Measurements from ENCODE around the gene OR6B2. TPM values are rescaled to one million over a fixed set of nuclear protein-coding genes. Genes with fewer than 3 reads are reported as not detected.

Gene OR6B2
- total and polyA plus RNA-seq, 9 donors = not detected

DNA sequence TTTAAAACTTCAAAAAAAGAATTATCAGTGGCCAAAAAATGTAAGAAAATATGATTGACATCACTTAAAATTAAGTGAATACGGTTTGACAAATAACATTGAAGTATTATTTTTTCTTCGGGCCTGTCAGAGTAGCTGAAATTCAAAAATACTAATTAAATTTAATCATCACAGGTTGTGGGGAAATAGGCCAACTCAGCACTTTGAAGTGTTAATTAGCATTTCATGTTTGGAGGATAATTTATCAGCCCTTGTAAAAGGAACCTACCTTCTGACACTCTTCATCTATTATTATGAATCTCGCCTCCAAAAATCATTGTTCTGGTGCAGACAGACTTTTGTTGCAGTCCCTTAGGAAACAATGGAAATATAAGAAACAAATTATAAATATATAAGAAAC, 40.7 kb upstream of the OR6B2 start:
- Histone ChIP-seq H3K27me3 (no peaks in the 10 kb centered on the region), H3K36me3 (no peaks in the 10 kb centered on the region), H3K9me3 (no peaks in the 10 kb centered on the region), H3K27ac (no peak overlapping the region), H3K4me3 (no peak overlapping the region), H3K4me1 (ENCODE audit: insufficient read depth) (no peaks in the 10 kb centered on the region)
- 86 to 87% (median 86%) methylated on average over 3 of the region's 3 CpGs for WGBS, 3 donors
- intact Hi-C loops (cut with DNase I) = no loop called here
- TF ChIP-seq, protein P1, sequence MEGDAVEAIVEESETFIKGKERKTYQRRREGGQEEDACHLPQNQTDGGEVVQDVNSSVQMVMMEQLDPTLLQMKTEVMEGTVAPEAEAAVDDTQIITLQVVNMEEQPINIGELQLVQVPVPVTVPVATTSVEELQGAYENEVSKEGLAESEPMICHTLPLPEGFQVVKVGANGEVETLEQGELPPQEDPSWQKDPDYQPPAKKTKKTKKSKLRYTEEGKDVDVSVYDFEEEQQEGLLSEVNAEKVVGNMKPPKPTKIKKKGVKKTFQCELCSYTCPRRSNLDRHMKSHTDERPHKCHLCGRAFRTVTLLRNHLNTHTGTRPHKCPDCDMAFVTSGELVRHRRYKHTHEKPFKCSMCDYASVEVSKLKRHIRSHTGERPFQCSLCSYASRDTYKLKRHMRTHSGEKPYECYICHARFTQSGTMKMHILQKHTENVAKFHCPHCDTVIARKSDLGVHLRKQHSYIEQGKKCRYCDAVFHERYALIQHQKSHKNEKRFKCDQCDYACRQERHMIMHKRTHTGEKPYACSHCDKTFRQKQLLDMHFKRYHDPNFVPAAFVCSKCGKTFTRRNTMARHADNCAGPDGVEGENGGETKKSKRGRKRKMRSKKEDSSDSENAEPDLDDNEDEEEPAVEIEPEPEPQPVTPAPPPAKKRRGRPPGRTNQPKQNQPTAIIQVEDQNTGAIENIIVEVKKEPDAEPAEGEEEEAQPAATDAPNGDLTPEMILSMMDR (IDR thresholded peaks at IDR 0.05) = no peak
- TF ChIP-seq POLR2A (IDR thresholded peaks at IDR 0.05) (no peak), EP300 (IDR thresholded peaks at IDR 0.05) (no peak)
- no peak for DNase-seq

DNA sequence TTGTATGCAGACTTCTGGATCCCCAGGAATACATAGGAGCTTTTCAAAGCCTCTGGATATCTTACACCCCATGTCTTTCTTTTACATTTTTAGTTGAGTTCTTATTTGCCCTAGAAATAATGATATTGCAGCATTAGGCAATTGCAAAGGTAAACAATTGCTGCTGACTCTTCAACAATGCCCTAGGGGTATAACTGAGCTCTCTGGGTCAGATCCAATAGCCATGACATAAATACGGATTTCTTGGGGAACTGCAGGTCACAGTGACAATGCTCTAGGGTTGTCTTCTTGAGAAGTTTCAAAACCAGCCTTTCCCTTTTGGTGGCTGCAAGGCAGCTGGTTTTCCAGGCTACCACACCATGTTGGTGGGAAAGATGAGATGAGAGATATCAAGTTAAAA, 39.6 kb upstream of the OR6B2 start:
- no peak overlapping the region for H3K27ac ChIP-seq
- intact Hi-C loops (cut with DNase I) = no loop called here
- H3K4me3 ChIP-seq = no peak overlapping the region
- no peaks in the 10 kb centered on the region for H3K36me3 ChIP-seq
- DNase-seq = no peak
- no peaks in the 10 kb centered on the region for H3K4me1 ChIP-seq (ENCODE audit: insufficient read depth)
- no peaks in the 10 kb centered on the region for H3K27me3 ChIP-seq
- 56 to 95% (median 72%) methylated on average over 1 of the region's 1 CpG for WGBS, 3 donors
- no peaks in the 10 kb centered on the region for H3K9me3 ChIP-seq
- TF ChIP-seq POLR2A (IDR thresholded peaks at IDR 0.05) (no peak), EP300 (IDR thresholded peaks at IDR 0.05) (no peak)
- TF ChIP-seq, protein P1 (IDR thresholded peaks at IDR 0.05) = no peak

DNA sequence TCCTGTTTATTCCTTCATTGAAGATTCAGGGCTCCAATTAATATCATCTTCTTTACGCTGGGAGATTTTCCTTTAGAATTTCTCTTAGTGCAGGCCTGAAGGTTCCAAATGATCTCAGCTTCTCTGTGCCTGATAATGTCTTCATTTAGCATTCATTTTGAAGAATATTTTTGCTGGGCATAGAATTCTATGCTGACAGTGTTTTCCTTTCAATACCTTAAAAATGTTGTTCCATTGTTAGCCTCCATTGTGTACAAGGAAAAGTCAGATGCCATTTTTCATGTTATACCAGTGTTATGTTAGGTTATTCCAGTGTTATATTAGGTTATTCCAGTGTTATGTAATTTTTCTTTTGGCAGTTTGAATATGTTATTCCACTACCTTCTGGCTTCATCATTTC, 38.0 kb upstream of the OR6B2 start:
- intact Hi-C loops (cut with DNase I) = no loop called here
- 90 to 96% (median 94%) methylated on average over 1 of the region's 1 CpG for WGBS, 3 donors
- no peaks in the 10 kb centered on the region for H3K9me3 ChIP-seq

DNA sequence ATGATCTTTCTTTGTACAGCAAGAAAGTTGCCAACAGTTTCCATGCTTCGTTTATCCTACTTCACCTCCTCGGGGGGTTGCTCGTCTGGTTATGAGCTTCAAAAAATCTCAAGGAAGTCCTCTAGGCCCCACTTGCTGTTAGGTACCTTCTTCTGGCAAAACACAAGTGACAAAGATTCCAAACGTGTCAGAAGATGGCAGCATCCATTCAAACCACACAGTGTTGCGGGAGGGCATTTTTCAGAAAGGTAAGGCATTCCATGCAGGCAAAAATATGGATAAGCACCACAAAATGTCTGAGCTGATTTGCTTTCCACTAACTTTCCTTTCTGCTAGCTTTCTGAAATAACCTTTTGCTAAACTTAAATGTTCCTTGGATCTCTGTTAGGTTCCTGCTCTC, 36.3 kb upstream of the OR6B2 start:
- DNase-seq = no peak
- intact Hi-C loops (cut with DNase I) = no loop called here
- Histone ChIP-seq H3K36me3 (no peaks in the 10 kb centered on the region), H3K4me3 (no peak overlapping the region), H3K27ac (no peak overlapping the region), H3K4me1 (ENCODE audit: insufficient read depth) (no peaks in the 10 kb centered on the region), H3K9me3 (no peaks in the 10 kb centered on the region), H3K27me3 (no peaks in the 10 kb centered on the region)
- no peak for TF ChIP-seq POLR2A (IDR thresholded peaks at IDR 0.05)
- 66 to 72% (median 71%) methylated on average over 5 of the region's 5 CpGs for WGBS, 3 donors

More for the DNA sequence above, 38.0 kb upstream of the OR6B2 start:
- Histone ChIP-seq H3K36me3 (no peaks in the 10 kb centered on the region), H3K27ac (no peak overlapping the region), H3K4me3 (no peak overlapping the region), H3K27me3 (no peaks in the 10 kb centered on the region), H3K4me1 (ENCODE audit: insufficient read depth) (no peaks in the 10 kb centered on the region)
- DNase-seq = no peak
- TF ChIP-seq, protein P1 (IDR thresholded peaks at IDR 0.05) = no peak
- no peak for TF ChIP-seq POLR2A (IDR thresholded peaks at IDR 0.05)
- TF ChIP-seq EP300 (IDR thresholded peaks at IDR 0.05) = no peak

DNA sequence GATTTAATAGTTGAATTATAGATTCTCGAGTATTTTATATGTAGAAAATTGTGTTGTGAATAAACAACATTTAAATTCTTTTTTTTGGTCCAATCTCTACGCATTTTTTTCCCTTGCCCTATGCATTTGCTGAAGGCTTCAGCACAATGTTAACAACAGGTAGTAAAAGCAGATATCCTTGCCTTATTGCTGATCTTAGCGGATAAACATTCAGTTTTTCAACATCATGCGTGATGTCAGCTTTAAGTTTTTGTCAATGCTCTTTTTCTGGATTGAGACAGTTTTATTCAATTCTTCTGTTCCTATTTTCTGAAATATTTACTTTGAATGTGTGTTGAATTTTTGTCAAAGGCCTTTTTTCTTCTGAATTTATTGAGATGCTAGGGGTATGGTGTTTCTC, 34.7 kb upstream of the OR6B2 start:
- Histone ChIP-seq H3K27me3 (no peaks in the 10 kb centered on the region), H3K9me3 (no peaks in the 10 kb centered on the region), H3K36me3 (no peaks in the 10 kb centered on the region), H3K4me3 (no peak overlapping the region), H3K27ac (no peak overlapping the region), H3K4me1 (ENCODE audit: insufficient read depth) (no peaks in the 10 kb centered on the region)
- DNase-seq = no peak
- WGBS, 3 donors = 88 to 92% (median 89%) methylated on average over 4 of the region's 4 CpGs
- TF ChIP-seq POLR2A (IDR thresholded peaks at IDR 0.05) = no peak
- no peak for TF ChIP-seq EP300 (IDR thresholded peaks at IDR 0.05)
- TF ChIP-seq, protein P1 (IDR thresholded peaks at IDR 0.05) = no peak
- intact Hi-C loops (cut with DNase I) = loop anchor here in 2 of 4 donors (5.0 kb wide), 1 partner anchor 77 kb away; the partner anchor contains the start of gene OTOS (in 2 of the 2)

Measured in ovary (tissue), 9 donors.